ENCODE data around the gene DMD.

DMD gene

DNA sequence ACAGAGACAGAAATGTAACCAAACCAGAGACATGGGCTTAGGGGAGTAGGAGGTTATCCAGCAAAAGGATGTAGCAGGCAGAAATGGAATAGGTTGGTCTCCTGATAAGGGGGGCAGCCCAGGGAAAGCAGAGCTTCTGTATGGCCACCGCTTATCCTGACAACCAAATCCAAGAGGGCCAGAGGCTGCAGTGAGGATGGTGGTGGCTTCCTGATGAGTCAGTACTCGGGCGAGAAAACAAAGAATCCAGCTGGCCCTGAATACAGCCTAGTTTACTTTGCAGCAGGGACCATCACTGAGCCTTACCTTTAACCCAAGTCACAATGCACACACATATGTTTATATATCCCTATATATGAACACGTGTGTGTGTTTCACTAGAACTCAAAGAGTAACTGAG is 2009.8 kb downstream of the DMD start:
- DNase-seq = no peak

DNA sequence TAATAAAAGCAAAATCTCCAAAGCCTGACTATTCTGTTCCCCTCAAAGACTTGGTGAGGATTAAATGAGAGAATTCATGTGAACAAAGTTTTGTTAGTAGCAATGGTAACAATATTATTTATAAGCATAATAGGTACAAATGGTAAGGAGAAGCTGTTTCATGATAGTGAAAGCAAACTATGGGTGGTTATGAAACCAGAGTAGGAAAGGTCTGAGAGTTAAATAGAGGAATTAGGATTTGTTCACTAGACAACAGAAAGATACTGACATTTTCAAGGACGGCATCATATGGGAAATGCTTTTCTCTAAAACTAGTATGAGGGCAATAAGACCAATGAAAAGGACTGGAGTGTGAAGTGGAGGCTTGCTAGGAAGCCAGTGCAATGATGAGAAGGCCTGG is 2010.9 kb downstream of the DMD start:
- DNase-seq = no peak

DNA sequence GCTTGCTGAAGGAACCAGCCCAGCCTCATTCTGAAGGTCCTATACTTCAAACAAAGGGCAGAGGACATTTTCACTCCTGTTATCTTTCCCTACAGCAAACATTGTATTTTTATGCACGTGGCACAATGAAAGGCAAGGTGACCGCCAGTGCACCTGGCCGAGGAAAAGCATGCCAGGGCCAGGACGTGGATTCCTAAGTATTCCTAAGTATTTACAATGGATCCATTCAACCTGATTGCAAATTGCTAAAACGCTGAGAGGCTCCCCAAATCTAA is 2011.6 kb downstream of the DMD start:
- no peak for DNase-seq

DNA sequence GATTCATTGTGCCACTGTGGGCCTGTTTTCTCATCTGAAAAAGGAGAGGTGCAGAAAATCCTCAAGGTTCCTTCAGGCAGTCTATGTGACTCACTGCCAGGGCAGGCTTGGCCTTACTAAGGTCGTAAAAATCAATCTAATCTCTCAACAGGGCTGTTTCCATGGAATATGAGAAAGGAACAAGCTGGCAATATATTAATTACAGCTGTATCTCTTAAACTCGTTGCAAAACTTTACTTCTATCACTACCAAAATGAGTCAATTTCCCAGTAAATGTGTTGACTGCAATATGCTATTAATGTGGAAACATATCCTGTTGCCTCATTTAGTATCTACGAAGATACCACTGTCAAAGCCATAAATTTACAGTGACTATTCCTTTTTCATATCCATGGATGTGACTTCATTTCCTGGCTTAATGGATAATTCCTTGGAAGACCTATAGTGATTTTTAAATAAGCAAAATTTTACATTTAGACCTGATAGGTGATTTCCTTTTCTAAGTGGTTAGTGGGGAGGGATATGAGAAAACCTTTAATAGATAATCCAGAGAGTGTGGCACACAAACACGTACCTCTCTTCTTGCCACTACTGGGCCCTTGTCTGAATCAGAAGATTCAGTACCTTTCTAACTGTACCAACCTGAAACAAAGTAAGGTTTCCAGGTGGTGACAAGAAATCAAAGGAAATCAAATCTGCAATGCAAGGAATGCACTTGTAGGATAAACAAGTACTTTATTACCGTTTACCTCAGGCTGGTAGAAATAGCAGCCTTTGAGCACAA is 2012.1 kb downstream of the DMD start:
- DNase-seq = no peak

DNA sequence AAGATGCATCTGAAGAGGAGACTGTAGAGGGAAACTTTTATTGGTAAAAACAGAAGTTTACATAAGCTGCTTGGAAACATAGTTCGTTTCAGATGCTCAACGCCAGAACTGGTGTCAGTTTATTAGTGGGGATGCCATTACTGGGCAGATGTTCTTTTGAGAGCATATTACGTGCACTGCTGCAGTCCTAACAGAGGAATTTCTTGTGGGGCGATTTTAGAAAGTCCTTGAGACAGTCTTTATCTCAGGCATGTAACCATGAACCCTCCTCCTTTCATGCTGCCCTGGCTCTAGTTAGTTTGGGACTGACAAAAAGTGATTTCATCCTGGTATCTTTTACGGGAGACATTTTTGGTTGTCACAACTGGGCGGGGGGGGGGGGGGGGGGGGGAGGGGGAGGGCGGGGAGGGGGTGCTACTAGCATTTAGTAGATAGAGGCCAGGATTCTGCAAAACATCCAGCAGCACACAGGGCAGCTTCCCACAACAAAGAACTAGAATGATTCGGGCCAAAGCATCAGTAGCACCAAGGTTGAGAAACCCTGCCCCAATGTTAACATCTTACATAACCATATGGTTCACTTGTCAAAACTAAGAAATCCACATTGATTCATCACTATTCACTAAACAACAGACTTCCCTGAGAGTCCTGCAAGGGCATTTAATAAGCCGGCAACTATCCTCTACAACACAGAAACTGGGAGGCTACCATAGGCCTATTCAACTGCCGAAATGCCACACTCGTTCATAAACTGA is 2021.0 kb downstream of the DMD start:
- DNase-seq = no peak

DNA sequence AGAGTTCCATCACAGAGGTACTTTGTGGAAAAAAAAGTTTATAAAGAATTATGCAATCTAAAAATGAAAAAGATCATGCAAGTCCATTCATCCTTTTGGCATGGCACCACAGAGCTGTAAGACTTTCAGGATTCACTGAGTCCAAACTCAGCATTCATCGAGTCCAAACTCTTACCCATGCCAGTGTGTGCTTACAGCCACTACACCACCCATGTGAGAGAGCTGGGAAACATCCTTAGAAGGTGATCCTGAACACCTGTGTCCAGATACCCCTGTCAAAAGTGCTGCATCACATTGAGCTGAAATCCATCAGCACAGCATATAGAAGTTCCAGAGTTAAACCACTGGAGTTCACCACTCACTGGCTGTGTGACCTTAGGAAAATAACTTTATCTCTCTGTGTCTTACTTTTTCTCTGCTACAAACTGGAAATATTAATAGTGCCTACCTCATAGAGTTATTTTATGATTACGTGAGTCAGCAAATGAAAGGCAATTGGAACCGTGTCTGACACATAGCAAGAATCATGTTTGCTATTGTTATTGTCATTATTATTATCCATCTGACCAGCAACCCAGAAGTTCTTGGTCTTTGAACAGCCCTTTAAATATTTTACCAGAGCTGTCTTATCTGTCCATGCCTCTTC is 2024.5 kb downstream of the DMD start:
- no peak for DNase-seq

DNA sequence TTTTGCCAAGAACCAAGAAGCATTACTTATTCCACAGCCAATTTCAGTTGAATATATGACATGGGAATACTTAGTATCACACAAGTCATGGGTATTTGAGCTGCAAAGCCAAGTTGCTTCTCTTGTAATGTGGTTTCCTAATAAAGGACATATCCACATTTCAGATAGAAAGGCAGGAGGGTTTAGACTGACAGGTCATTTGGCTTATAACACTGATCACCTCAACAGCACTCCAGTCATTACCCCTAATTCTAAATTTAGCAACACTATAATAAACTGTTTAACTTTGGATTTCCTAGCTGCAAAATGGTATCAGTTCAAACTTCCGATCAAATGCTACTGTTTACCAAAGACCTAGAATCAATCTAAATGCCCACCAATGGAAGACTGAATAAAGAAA is 2025.5 kb downstream of the DMD start:
- no peak for DNase-seq

DNA sequence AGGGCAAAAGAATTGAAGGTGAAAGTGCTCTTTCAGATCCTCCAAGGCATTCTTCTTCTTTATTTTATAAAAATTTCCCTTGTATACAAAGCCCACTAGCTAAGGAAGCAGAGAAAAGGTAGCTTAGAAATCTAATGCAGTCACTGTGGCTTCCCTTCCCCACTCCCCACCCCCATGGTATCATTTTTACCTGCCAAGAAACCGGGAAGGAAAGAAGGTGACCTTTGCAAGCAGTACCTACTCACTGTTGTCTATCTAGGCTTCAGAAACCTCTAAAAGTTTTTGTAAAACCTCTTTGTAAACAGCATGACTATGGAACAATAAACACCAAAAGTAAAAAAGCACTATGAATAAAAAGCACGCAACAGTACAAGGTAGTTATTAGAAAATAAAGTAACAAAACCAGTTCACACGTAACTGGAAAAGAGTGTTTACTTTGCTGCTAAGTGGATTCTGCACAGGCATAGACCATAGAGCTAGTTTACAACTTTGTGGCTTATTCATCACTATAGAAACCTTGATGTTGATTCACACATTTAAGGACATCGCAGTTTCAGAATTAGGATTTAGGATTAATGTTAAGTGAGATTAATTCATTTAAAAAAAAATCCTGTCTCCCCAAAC is 2029.9 kb downstream of the DMD start:
- DNase-seq = no peak

DNA sequence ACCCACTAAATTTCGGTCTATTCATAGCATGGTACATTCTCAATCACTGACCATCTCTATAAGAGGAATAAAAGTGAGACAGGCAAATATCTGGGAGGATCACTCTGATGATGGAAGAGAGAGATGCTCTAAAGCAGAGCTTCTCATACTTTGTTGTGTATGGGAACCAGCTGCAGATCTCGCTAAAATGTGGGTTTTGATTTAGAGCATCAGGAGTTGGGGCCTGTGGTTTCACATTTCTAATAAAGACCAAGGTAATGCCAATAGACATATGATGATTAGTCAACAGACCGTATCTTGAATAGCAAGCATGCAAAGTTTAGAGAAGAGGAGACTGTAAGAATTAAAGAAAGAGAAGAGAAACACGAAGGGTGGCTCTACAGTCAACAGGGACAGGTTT is 2032.1 kb downstream of the DMD start:
- no peak for DNase-seq

DNA sequence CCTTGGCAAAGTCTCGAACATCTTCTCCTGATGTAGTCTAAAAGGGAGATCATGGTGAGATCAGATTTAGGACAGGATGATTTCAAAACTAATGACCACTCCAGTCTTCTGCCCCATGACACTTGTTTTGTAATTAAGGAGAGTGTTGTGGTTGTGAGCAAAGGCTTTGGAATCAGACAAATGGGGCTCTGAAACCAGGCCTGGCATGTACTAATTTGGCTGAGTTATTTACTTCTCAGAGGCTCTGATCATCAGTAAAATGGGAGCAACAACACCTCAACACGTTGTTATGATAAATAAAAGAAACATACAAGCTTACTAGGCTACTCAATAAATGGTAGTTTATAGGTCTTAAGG is 2032.6 kb downstream of the DMD start:
- no peak for DNase-seq

DNA sequence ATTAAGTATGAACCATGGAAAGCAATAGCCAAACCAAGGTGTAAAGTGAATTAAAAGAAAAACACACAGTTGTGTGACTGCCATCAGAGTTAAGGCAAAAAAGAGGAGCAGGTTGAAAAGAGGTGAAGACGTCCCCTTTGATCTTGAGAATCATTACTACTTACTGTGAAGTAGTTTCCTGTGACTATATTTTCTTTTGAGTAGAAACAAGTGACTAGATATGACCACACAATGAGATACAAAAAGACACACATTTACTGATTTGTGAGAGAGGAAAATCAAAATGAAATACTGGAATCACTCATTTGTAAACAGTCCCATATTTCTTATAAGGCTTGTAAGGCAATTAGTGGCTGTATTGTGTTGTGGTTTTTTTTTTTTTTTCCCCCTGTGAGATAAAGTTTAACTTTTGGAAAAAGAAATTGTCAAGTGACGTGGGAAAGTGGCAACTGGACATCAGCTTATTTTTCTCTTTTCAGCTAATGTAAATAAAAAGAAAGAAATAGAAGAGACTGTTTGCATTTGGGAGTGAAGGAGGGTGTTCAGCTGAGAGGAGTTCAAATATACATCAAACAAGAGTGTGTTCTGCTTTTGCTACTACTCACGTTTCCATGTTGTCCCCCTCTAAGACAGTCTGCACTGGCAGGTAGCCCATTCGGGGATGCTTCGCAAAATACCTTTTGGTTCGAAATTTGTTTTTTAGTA is 2033.1 kb downstream of the DMD start:
- DNase-seq = no peak

DNA sequence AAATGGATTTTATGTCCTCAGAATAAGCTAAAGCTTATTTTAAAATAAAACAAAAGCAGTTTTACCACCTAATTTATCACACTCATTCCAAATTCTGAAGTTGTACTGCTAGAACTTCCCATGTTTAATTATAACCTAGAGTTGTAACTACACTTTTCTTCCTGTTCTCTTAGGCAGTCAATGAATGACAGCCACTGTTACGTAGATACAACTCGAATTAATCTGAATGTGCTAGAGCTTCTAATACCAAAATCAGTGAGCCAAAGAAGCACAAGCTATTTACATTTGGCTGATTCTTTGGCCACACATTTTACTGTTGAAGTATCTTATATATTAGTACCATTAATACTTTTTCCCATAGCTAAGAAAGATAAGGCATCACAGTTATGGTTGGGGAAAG is 2040.6 kb downstream of the DMD start:
- no peak for DNase-seq

DNA sequence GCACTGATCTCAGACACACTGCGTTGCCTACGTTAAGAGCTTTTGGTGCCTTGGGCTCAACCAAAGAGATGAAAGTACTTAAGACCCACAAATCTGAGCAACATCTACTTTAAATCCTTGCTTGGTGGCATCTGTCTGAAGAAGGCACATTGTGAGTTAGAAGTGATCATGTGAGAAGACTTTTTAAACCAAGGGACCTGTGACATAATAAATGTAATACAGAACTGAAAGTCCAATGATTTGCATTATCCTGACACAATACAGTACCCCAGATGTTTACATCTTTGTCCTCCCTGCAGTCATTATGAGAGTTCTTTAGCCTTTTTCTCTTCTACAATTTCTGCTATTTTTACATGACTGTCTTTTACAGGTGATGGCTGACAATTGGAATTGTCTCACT is 2042.8 kb downstream of the DMD start:
- no peak for DNase-seq

DNA sequence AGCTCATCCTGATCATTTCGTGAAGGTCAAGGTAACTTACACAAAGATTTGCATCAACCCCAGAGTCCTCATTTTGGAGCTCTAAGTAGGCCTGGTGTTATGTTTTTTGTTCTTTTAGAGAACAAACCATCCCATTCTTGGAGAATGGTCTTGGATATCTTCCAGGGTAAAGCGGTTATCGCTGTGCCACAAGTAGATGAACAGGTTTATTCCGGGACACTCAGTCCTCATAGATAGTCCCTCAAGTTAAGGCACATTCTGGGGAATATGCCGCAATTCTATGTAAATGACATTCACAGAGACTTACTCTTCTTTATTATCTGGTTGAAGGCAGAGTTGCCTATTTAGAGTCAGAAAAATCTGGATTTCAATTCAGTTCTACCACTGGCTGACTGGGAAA is 2044.5 kb downstream of the DMD start:
- DNase-seq = no peak

DNA sequence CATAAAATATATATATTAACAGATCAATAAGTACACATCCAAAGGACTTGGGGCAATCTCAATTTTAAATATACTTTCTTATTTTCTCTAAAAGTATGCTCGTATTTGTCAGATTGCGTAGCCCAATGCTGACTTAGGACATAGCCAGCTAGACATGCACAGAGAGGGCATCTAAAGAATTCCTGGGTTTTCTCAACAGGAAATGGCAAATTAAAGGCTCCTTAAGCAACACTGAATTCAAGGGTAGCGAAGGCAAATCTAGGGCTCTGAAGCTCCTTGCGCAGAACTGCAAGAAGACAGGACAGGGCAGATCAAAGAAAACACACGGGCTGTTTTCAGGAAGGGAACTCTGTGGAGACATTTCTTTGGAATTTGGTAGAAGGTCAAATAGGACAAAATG is 2044.9 kb downstream of the DMD start:
- DNase-seq = no peak

DNA sequence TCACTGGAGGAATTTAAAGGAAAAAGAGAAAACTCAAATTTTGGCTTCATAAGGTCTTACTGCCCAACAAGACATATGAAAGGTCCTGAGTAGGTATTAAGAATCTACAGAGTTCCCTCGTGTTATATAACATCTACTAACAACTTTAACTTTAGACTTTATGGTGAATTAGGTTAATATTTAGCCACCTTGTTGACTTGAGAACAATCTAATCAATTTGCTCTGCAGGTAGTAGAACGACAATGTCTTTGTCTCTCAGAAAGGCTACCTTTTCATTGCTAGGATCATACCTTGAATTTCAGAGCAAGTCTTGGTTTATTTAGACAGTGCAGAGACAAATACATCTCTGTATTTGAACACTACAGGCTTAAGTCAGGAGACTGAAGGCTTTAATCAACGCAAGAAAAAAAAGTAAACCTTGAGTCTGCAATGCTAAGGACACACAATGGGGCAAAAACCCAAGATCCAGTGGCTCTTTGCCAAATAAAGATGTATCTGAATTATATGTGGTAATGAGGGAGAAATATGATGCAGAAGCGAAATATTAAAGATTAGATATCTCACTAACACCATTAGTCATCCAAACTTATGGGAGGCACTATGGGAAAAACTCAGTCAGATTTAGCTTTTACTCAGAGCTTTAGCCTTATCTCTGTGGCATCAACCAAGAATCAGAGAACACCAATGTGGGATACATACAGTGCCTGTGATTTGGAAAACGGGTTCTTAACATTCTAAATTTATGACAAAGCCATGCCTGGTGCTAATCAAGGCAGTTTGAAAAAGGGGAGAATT is 2045.9 kb downstream of the DMD start:
- no peak for DNase-seq

DNA sequence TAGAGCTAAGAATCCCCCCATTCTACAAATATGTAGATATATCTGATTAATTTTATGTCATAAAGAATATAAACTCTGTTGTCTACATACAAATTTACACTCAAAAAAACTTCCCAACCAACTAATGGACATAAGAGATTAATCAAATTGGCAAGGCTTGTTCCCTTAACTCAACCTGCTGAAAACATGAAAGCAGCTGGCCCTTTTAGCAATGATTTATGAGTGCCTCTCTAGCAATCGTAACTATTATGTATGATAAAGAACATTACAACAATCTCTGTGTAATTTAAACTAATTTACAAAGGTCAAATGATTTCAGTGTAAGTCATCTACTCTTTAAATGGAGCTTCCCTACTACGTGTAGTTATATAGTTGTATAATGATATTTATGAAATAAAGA is 2056.4 kb downstream of the DMD start:
- no peak for DNase-seq

DNA sequence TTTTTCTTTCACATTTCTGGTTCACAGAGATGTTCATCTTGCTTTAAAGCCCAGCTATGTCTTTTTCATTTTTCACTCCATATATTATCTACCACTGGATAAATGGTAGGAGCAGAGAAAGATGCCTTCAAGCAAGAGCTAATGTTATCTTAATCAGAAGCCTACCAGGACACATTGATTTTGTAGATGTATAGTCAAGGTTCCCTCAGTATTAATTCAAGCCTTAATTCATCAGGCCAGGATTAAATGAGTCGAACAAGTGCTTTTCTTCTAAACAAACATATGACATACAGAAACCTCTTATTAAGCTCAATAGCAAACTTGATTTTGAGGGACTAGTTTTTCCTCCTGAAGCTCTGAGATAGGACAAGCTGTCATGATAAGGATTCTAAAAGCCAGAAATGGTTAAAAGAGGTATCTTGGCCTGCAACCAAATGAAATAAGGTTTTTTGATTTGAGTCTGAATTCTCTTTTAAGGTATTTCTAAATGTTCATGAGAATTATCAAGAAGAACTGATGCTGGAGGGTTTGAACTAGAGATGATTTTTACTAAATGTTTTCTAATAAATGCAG is 2057.8 kb downstream of the DMD start:
- DNase-seq = no peak

DNA sequence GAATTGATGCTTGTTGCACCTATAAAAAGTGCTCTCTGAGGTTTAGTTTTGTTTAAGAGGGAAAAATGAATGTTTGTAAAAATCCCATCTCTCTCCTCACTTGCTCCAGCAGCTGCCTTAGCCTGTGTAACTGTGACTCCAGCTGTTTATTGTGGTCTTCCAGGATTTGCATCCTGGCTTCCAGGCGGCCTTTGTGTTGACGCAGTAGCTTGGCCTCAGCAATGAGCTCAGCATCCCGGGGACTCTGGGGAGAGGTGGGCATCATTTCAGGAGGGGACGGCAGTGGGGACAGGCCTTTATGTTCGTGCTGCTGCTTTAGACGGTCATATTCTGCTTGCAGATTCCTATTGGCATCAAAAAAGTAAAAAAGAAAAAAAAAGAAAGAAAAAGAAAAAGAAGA is 2064.2 kb downstream of the DMD start:
- DNase-seq = peak; percentile 34

DNA sequence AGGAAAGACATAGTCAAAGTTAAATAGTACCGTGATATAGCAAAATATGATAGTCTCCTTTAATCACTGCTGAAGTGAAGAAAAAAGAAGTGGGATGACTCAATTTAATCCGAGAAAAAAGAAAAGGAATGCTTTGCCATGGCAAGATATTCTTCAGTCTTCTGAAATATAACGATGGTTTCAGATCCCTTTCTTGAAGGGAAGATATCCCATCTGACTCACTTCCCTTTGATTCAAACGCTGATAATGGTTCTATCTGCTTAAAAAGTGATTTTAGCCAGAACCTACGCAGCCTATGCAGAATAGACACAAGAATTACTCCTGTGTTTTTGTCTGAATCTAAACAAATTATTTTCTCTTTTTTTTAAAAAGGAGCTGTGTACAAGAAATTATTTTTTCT is 2071.4 kb downstream of the DMD start:
- DNase-seq = no peak

DNA sequence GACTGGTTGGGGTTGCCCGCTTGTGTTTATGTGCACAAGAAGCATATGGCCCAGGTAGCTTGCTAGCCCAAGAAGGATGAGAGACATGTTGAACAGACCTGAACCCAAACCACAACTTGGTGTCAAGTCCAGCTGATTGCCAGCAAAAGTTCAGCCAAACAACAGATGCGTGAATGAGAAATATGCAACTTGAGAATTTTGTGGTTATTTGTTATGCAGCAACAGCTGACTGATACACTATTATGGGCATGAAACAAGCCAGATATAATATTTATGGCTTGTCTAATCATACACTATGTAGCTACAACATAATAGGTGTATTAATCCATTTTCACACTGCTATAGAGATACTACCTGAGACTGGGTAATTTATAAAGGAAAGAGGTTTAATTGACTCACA is 2073.2 kb downstream of the DMD start:
- DNase-seq = no peak

DNA sequence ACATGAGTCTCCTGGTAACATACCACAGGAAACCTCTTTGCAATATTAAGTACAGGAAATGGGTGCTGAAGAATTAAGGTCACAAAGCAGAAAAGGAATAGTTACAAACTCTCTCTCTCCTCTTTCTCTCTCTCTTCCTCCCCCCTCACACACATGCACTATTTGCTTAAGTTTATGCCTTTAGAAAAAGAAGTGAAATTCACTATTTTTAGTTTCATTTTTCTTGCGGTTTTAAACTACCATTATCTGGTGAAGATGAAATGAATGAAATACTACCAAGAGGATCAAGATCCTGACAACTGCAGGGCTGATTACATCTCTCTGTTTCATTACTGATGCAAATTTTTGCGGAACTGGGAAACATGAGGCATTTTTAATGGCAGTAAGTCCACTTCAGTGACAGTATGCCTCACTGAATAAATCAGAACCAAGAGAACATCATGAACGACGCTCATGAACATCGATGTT is 2075.2 kb downstream of the DMD start:
- no peak for DNase-seq

Data from left hindlimb (tissue), 1 donor.